LNCAP (cell line): ENCODE results near the gene HOTAIR.

Experiments used
- CTCF ChIP-seq: fragments of 450-650 bp; IDR thresholded peaks from 2 replicates; pipeline ENCODE4 v1.5.1; 2017; ENCODE audit warnings: mild to moderate bottlenecking

The HOTAIR gene

GRCh38 chr12:53944907-53945847 is 29.6 kb downstream of the HOTAIR start:
- TF ChIP-seq CTCF = no peak

- no peak for TF ChIP-seq CTCF
These were observed 30.5 kb downstream of the HOTAIR start for GRCh38 chr12:53944209-53944608.

GRCh38 chr12:53942467-53942997 is 32.2 kb downstream of the HOTAIR start:
- no peak for TF ChIP-seq CTCF

- TF ChIP-seq CTCF = no peak
These were observed 33.0 kb downstream of the HOTAIR start for GRCh38 chr12:53941750-53942149.

GRCh38 chr12:53941187-53941586 is 33.6 kb downstream of the HOTAIR start:
- no peak for TF ChIP-seq CTCF

GRCh38 chr12:53940443-53941014 is 34.2 kb downstream of the HOTAIR start:
- no peak for TF ChIP-seq CTCF

GRCh38 chr12:53939141-53940108 is 35.3 kb downstream of the HOTAIR start:
- no peak for TF ChIP-seq CTCF
